ENCODE data around the gene ABT1. TPM values are rescaled to one million over a fixed set of nuclear protein-coding genes. Genes with fewer than 3 reads are reported as not detected.

The ABT1 gene
- total RNA-seq, 1 experiment from 2014 or later = 27.4 TPM

Other genes with a start within 250 kb of the ABT1 start
- 46.4 and 57.7 TPM in 2 replicates for gene BTN3A2, start 231.8 kb upstream of the ABT1 start, total RNA-seq (2014; rRNA removed; shearing (Covaris generic))
- gene BTN2A2, start 213.8 kb upstream of the ABT1 start, total RNA-seq (2014; rRNA removed; shearing (Covaris generic)) = 17.4 and 20.0 TPM in 2 replicates
- 16.7 and 26.2 TPM in 2 replicates for gene BTN3A1, start 194.7 kb upstream of the ABT1 start, total RNA-seq (2014; rRNA removed; shearing (Covaris generic))
- 6.3 and 8.4 TPM in 2 replicates for gene BTN3A3, start 156.4 kb upstream of the ABT1 start, total RNA-seq (2014; rRNA removed; shearing (Covaris generic))
- 33.1 and 50.8 TPM in 2 replicates for gene BTN2A1, start 139.0 kb upstream of the ABT1 start, total RNA-seq (2014; rRNA removed; shearing (Covaris generic))
- gene BTN1A1, start 96.7 kb upstream of the ABT1 start, total RNA-seq (2014; rRNA removed; shearing (Covaris generic)) = not detected in 2 replicates
- 110 TPM in 2 replicates for gene HMGN4, start 58.6 kb upstream of the ABT1 start, total RNA-seq (2014; rRNA removed; shearing (Covaris generic))
- 18.9 and 23.2 TPM in 2 replicates for gene ZNF322, start 62.8 kb downstream of the ABT1 start, total RNA-seq (2014; rRNA removed; shearing (Covaris generic))